ENCODE measurements around the gene EMILIN3.
A peak's percentile ranks its signal among the peaks of the same experiment; 100 is the strongest.

The EMILIN3 gene

GRCh38 chr20:41355598-41356203 lies 10.9 kb downstream of the EMILIN3 start:
- Histone ChIP-seq H3K9ac (ENCODE audit: low read depth, low read length) (no peak overlapping the region), H3K4me2 (ENCODE audit: insufficient read depth, low read length) (no peak overlapping the region), H2AFZ (ENCODE audit: low read depth, low read length) (no peak overlapping the region), H3K9me3 (ENCODE audit: insufficient read depth, low read length, severe bottlenecking) (no peaks in the 10 kb centered on the region), H3K36me3 (ENCODE audit: insufficient read depth, low read length) (no peaks in the 10 kb centered on the region), H3K79me2 (ENCODE audit: insufficient read depth, low read length) (no peaks in the 10 kb centered on the region), H3K27me3 (ENCODE audit: insufficient read depth, low read length, poor library complexity) (no peaks in the 10 kb centered on the region), H3K4me3 (ENCODE audit: low read depth in 1 of 2, low read length in 2 of 2) (no peak overlapping the region), H3K27ac (ENCODE audit: low read length) (no peak overlapping the region), H3K4me1 (ENCODE audit: insufficient read depth, low read length) (no peaks in the 10 kb centered on the region), H4K20me1 (ENCODE audit: insufficient read depth, low read length) (peaks cover 5% of the 10 kb centered on the region)
- no peak for TF ChIP-seq CTCF (IDR thresholded peaks at IDR 0.05; ENCODE audit: borderline replicate concordance, extremely low read depth, low read length, poor library complexity, severe bottlenecking)
- DNase-seq, result no peak
- ATAC-seq (ENCODE audit: insufficient read depth, low read depth), result no peak

GRCh38 chr20:41355192-41355591 lies 11.4 kb downstream of the EMILIN3 start:
- no peak overlapping the region for H2AFZ ChIP-seq (ENCODE audit: low read depth, low read length)
- H4K20me1 ChIP-seq (ENCODE audit: insufficient read depth, low read length), result peaks cover 5% of the 10 kb centered on the region
- TF ChIP-seq EZH2 (IDR thresholded peaks at IDR 0.05; ENCODE audit: borderline replicate concordance, low read depth, low read length, severe bottlenecking) (no peak), CTCF (IDR thresholded peaks at IDR 0.05; ENCODE audit: borderline replicate concordance, extremely low read depth, low read length, poor library complexity, severe bottlenecking) (no peak)
- H3K4me2 ChIP-seq (ENCODE audit: insufficient read depth, low read length), result no peak overlapping the region
- H3K4me1 ChIP-seq (ENCODE audit: insufficient read depth, low read length), result no peaks in the 10 kb centered on the region
- DNase-seq (no peak), ATAC-seq (ENCODE audit: insufficient read depth, low read depth) (no peak)
- no peaks in the 10 kb centered on the region for H3K36me3 ChIP-seq (ENCODE audit: insufficient read depth, low read length)
- no peak overlapping the region for H3K27ac ChIP-seq (ENCODE audit: low read length)
- H3K79me2 ChIP-seq (ENCODE audit: insufficient read depth, low read length), result no peaks in the 10 kb centered on the region
- peaks cover 2% of the 10 kb centered on the region for H3K27me3 ChIP-seq (ENCODE audit: insufficient read depth, low read length, poor library complexity)
- H3K4me3 ChIP-seq (ENCODE audit: low read depth in 1 of 2, low read length in 2 of 2), result no peak overlapping the region
- no peak overlapping the region for H3K9ac ChIP-seq (ENCODE audit: low read depth, low read length)
- no peaks in the 10 kb centered on the region for H3K9me3 ChIP-seq (ENCODE audit: insufficient read depth, low read length, severe bottlenecking)

DNA sequence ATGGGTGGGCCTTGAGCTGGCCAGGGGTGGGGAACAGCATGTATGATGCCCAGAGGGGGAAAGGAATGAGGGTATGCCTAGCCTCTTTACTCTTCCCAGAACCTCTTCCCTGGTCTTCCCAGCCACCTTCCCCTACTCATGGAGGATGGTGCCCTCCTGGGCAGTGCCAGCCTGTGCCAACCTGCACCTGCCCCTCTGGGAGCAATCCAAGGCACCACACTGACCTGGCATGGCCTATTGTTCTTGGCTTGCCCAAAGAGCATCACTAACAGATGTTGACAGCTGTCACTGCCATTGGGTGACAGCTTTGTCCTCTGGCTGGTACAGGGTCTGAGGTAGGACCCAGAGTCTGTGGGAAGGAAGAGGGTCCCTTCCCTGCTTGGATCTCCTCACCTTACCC lies 13.1 kb downstream of the EMILIN3 start:
- Histone ChIP-seq H3K36me3 (ENCODE audit: insufficient read depth, low read length) (no peaks in the 10 kb centered on the region), H3K4me3 (ENCODE audit: low read depth in 1 of 2, low read length in 2 of 2) (no peak overlapping the region), H3K27ac (ENCODE audit: low read length) (no peak overlapping the region), H3K4me2 (ENCODE audit: insufficient read depth, low read length) (no peak overlapping the region), H3K27me3 (ENCODE audit: insufficient read depth, low read length, poor library complexity) (peaks cover 3% of the 10 kb centered on the region), H3K9ac (ENCODE audit: low read depth, low read length) (no peak overlapping the region), H3K9me3 (ENCODE audit: insufficient read depth, low read length, severe bottlenecking) (no peaks in the 10 kb centered on the region), H2AFZ (ENCODE audit: low read depth, low read length) (no peak overlapping the region), H3K79me2 (ENCODE audit: insufficient read depth, low read length) (no peaks in the 10 kb centered on the region), H4K20me1 (ENCODE audit: insufficient read depth, low read length) (peaks cover 2% of the 10 kb centered on the region), H3K4me1 (ENCODE audit: insufficient read depth, low read length) (no peaks in the 10 kb centered on the region)
- TF ChIP-seq EZH2 (IDR thresholded peaks at IDR 0.05; ENCODE audit: borderline replicate concordance, low read depth, low read length, severe bottlenecking), result no peak
- no peak for TF ChIP-seq CTCF (IDR thresholded peaks at IDR 0.05; ENCODE audit: borderline replicate concordance, extremely low read depth, low read length, poor library complexity, severe bottlenecking)
- no peak for DNase-seq
- ATAC-seq (ENCODE audit: insufficient read depth, low read depth), result no peak

DNA sequence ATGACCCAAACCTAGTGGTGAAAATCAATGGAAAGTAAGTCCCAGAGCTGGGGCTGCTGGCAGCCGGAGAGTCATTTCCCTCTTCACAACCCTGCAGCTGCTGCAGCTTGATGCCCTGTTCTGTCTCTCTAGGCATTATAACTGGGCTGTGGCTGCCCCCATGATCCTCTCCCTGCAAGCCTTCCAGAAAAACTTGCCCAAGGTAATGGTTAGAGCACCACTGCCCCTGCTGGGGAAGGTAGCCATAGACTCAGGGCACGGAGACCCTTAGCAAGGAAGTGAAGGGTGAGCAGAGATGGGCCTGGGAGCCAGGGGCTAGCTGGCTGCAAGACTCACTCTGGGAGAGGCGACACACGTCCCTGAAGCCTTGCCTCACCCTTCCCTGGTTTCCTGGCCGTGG lies 14.0 kb downstream of the EMILIN3 start:
- no peaks in the 10 kb centered on the region for H3K36me3 ChIP-seq (ENCODE audit: insufficient read depth, low read length)
- DNase-seq (no peak), ATAC-seq (ENCODE audit: insufficient read depth, low read depth) (no peak)
- H3K27ac ChIP-seq (ENCODE audit: low read length), result no peak overlapping the region
- H2AFZ ChIP-seq (ENCODE audit: low read depth, low read length), result no peak overlapping the region
- H3K4me1 ChIP-seq (ENCODE audit: insufficient read depth, low read length), result no peaks in the 10 kb centered on the region
- H4K20me1 ChIP-seq (ENCODE audit: insufficient read depth, low read length), result no peaks in the 10 kb centered on the region; the same call in 1 of the 2 replicates
- no peak overlapping the region for H3K9ac ChIP-seq (ENCODE audit: low read depth, low read length)
- H3K9me3 ChIP-seq (ENCODE audit: insufficient read depth, low read length, severe bottlenecking), result no peaks in the 10 kb centered on the region
- H3K4me3 ChIP-seq (ENCODE audit: low read depth in 1 of 2, low read length in 2 of 2), result no peak overlapping the region
- H3K4me2 ChIP-seq (ENCODE audit: insufficient read depth, low read length), result no peak overlapping the region
- H3K79me2 ChIP-seq (ENCODE audit: insufficient read depth, low read length), result no peaks in the 10 kb centered on the region
- TF ChIP-seq EZH2 (IDR thresholded peaks at IDR 0.05; ENCODE audit: borderline replicate concordance, low read depth, low read length, severe bottlenecking) (no peak), CTCF (IDR thresholded peaks at IDR 0.05; ENCODE audit: borderline replicate concordance, extremely low read depth, low read length, poor library complexity, severe bottlenecking) (peak; percentile 21)
- H3K27me3 ChIP-seq (ENCODE audit: insufficient read depth, low read length, poor library complexity), result peaks cover 3% of the 10 kb centered on the region

Data from DND-41 (cell line).